Activated CD4-positive, alpha-beta T cell treated with anti-CD3 and anti-CD28 coated beads for 24 hours (primary cell): ENCODE measurements around the gene DLX4.

ENCODE experiments used
- DNase-seq, 2 donors: peaks; one replicate each; pipeline ENCODE4 v3.0.0-alpha.2; 2020; ENCODE audit warnings: low read depth in 2 of 2

DLX4 gene

GRCh38 chr17:49969134-49969759 is at the start of gene DLX4:
TSS of gene DLX4 (plus strand) at chr17:49969190. CDS start at chr17:49969469, 279 bp downstream.
- DNase-seq: no peak

- no peak for DNase-seq
Observed at GRCh38 chr17:49920030-49920769, 48.8 kb upstream of the DLX4 start.

GRCh38 chr17:49922095-49922494 is 46.9 kb upstream of the DLX4 start:
- DNase-seq: no peak

GRCh38 chr17:49924116-49924515 is 44.9 kb upstream of the DLX4 start:
- DNase-seq: no peak

GRCh38 chr17:49924589-49924988 is 44.4 kb upstream of the DLX4 start:
- no peak for DNase-seq

- DNase-seq: no peak
Observed at GRCh38 chr17:49925921-49926320, 43.1 kb upstream of the DLX4 start.

- DNase-seq: no peak
Observed at GRCh38 chr17:49926886-49927285, 42.1 kb upstream of the DLX4 start.

GRCh38 chr17:49928126-49928800 is 40.7 kb upstream of the DLX4 start:
- no peak for DNase-seq

GRCh38 chr17:49928837-49929475 is 40.0 kb upstream of the DLX4 start:
- no peak for DNase-seq

- no peak for DNase-seq
Observed at GRCh38 chr17:49930880-49931279, 38.1 kb upstream of the DLX4 start.

- DNase-seq: no peak
Observed at GRCh38 chr17:49931416-49932137, 37.4 kb upstream of the DLX4 start.

GRCh38 chr17:49932138-49932723 is 36.8 kb upstream of the DLX4 start:
- no peak for DNase-seq

GRCh38 chr17:49932901-49933300 is 36.1 kb upstream of the DLX4 start:
- no peak for DNase-seq

- no peak for DNase-seq
Observed at GRCh38 chr17:49935526-49936210, 33.3 kb upstream of the DLX4 start.

GRCh38 chr17:49936386-49936785 is 32.6 kb upstream of the DLX4 start:
- no peak for DNase-seq

- no peak for DNase-seq
Observed at GRCh38 chr17:49939318-49939717, 29.7 kb upstream of the DLX4 start.

GRCh38 chr17:49941427-49941826 is 27.6 kb upstream of the DLX4 start:
- DNase-seq: no peak

GRCh38 chr17:49942947-49943346 is 26.0 kb upstream of the DLX4 start:
- DNase-seq: no peak

- DNase-seq: no peak
Observed at GRCh38 chr17:49944273-49944870, 24.6 kb upstream of the DLX4 start.

- DNase-seq: no peak
Observed at GRCh38 chr17:49946208-49946607, 22.8 kb upstream of the DLX4 start.
